ENCODE results near the gene PIP5K1B.

PIP5K1B gene

DNA sequence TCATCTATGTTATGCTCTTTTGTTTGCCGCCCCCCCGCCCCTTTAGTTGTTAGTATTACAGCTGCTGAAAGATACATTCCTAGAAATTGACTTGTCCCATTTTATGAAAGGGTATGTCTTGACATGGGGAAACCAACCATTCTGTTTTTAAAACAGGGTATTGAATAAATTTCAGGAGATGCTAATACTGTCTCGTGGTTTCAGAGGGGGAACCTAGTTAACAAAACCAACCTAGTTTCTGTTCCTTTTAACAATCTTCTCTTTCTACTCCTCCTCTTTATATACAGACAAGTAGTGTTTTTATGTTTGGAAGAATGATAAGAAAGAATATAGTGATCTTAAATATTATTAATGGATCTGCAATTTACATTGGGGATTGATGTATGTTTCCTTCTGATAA, 3.5 kb downstream of the PIP5K1B start:
- Mint-ChIP-seq H3K4me3 (no peak overlapping the region), H3K27ac (no peak overlapping the region), H3K36me3 (ENCODE audit: low read depth) (no peaks in the 10 kb centered on the region), H3K9me3 (no peaks in the 10 kb centered on the region), H3K27me3 (ENCODE audit: low read depth) (peaks cover 66% of the 10 kb centered on the region), H3K4me1 (peaks cover 7% of the 10 kb centered on the region)
- TF ChIP-seq, protein P1, sequence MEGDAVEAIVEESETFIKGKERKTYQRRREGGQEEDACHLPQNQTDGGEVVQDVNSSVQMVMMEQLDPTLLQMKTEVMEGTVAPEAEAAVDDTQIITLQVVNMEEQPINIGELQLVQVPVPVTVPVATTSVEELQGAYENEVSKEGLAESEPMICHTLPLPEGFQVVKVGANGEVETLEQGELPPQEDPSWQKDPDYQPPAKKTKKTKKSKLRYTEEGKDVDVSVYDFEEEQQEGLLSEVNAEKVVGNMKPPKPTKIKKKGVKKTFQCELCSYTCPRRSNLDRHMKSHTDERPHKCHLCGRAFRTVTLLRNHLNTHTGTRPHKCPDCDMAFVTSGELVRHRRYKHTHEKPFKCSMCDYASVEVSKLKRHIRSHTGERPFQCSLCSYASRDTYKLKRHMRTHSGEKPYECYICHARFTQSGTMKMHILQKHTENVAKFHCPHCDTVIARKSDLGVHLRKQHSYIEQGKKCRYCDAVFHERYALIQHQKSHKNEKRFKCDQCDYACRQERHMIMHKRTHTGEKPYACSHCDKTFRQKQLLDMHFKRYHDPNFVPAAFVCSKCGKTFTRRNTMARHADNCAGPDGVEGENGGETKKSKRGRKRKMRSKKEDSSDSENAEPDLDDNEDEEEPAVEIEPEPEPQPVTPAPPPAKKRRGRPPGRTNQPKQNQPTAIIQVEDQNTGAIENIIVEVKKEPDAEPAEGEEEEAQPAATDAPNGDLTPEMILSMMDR (IDR thresholded peaks at IDR 0.05; ENCODE audit: unreplicated experiment in 3 of 3) = no peak

DNA sequence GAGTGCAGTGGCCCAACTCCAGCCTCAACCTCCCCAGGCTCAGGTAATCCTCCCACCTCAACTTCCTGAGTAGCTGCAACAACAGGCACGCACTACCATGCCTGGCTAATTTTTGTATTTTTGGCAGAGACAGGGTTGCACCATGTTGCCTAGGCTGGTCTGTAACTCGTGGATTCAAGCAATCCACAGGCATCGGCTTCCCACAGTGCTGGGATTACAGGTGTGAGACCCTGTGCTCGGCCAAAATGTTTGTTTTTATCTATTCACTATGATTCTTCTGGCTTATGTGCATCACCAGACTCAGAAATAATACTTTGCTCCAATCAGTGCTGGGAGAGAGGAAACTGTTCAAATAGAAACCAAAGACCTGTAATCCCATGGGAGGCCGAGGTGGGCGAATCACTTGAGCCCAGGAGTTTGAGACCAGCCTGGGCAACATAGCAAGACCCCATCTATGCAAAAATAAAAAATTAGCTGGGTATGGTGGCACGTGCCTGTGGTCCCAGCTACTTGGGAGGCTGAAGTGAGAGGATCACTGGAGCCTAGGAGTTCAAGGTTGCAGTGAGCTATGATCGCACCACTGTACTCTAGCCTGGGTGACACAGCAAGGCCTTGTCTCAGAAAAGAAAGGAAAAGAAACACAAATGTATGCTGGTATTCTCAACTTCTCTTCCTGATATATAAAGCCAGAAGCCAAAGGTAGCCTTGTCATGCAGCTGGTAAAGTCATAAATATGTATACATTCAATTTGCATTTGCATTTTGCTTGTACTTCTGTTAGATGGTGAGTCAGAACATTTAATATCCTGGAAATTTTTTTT, 4.5 kb downstream of the PIP5K1B start:
- H3K27me3 Mint-ChIP-seq (ENCODE audit: low read depth) = peaks cover 61% of the 10 kb centered on the region
- H3K9me3 Mint-ChIP-seq = no peaks in the 10 kb centered on the region
- TF ChIP-seq, protein P1 (IDR thresholded peaks at IDR 0.05; ENCODE audit: unreplicated experiment in 3 of 3) = no peak
- no peak overlapping the region for H3K27ac Mint-ChIP-seq
- H3K36me3 Mint-ChIP-seq (ENCODE audit: low read depth) = no peaks in the 10 kb centered on the region
- no peak overlapping the region for H3K4me3 Mint-ChIP-seq
- peaks cover 7% of the 10 kb centered on the region for H3K4me1 Mint-ChIP-seq

DNA sequence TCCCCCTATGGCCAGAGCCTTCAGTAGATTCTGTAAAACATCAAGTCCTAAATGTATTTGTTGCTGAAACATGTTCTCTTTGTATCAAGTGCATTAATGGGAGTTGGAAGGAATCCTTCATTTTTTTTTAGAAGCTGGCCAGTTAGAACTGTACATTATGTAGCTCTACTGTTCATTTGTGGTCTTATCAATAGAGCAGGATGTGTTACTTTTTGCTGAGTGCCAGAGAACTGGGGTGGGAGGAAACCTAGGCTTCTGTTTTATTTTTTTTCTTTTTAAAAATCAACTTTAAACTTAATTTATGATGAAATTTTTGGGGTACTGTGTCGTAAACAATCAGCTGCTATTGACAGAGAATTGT, 5.1 kb downstream of the PIP5K1B start:
- no peaks in the 10 kb centered on the region for H3K36me3 Mint-ChIP-seq (ENCODE audit: low read depth)
- TF ChIP-seq, protein P1 (IDR thresholded peaks at IDR 0.05; ENCODE audit: unreplicated experiment in 3 of 3) = no peak
- no peaks in the 10 kb centered on the region for H3K9me3 Mint-ChIP-seq
- H3K4me3 Mint-ChIP-seq = no peak overlapping the region
- H3K27ac Mint-ChIP-seq = no peak overlapping the region
- H3K4me1 Mint-ChIP-seq = peaks cover 7% of the 10 kb centered on the region
- H3K27me3 Mint-ChIP-seq (ENCODE audit: low read depth) = peaks cover 64% of the 10 kb centered on the region

DNA sequence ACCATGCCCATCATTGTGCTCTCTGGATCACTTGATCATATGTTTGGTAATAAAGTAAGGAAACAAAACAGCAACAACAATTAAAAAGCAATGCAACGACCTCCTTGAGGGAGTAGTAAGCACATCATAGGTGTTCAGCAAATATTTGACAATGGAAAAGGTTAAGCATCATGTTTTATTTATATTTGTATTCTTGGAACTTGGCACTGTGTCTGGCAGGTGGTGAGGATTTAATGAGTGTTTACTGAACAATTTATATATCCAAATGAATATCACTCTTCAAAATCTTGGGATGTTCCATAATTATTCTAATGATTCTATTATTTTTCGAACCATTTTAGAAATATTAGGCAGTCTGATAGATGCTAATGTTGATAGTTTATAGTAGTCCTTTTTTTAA, 6.2 kb downstream of the PIP5K1B start:
- H3K4me1 Mint-ChIP-seq = peaks cover 5% of the 10 kb centered on the region
- H3K9me3 Mint-ChIP-seq = no peaks in the 10 kb centered on the region
- TF ChIP-seq, protein P1 (IDR thresholded peaks at IDR 0.05; ENCODE audit: unreplicated experiment in 3 of 3) = no peak
- H3K36me3 Mint-ChIP-seq (ENCODE audit: low read depth) = no peaks in the 10 kb centered on the region
- H3K27ac Mint-ChIP-seq = no peak overlapping the region
- H3K27me3 Mint-ChIP-seq (ENCODE audit: low read depth) = peaks cover 57% of the 10 kb centered on the region
- H3K4me3 Mint-ChIP-seq = no peak overlapping the region

DNA sequence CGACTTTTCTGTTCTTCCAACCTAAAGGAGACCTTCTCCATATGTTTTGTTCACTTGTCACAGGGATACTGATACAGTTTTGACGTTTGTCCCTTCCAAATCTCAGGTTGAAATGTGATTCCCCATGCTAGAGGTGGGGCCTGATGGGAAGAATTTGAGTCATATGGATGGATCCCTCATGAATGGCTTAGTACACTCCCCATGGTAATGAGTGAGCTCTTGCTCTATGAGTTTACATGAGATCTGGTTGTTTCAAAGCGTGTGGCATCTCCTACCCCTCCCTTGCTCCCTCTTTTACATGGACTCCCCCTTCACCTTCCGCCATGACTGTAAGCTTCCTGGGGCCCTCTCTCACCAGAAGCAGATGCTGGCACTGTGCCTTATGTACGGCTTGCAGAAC, 6.9 kb downstream of the PIP5K1B start:
- Mint-ChIP-seq H3K27me3 (ENCODE audit: low read depth) (peaks cover 51% of the 10 kb centered on the region), H3K27ac (no peak overlapping the region), H3K36me3 (ENCODE audit: low read depth) (no peaks in the 10 kb centered on the region), H3K4me3 (no peak overlapping the region), H3K4me1 (no peaks in the 10 kb centered on the region), H3K9me3 (no peaks in the 10 kb centered on the region)
- TF ChIP-seq, protein P1 (IDR thresholded peaks at IDR 0.05; ENCODE audit: unreplicated experiment in 3 of 3) = no peak
